Stomach (tissue), 4 donors: ENCODE results near the gene ERRFI1.

Experiments
- CTCF ChIP-seq, 7 experiments: fragments of 450-650 bp in 4 of 7; fragments of 200-600 bp in 3 of 7; sonication (generic) in 3 of 7; IDR thresholded peaks; one replicate each; pipeline ENCODE4 v1.5.1; 2016 to 2019; ENCODE audit warnings: antibody characterized with exemption in 7 of 7, control low read depth in 2 of 7, mild to moderate bottlenecking in 1 of 7
- EP300 ChIP-seq: sonication (generic); formaldehyde crosslinking; IDR thresholded peaks from one replicate; pipeline ENCODE4 v1.6.1; 2017; ENCODE audit warnings: antibody characterized with exemption

- TF ChIP-seq CTCF (IDR thresholded peaks at IDR 0.05) = no peak
- TF ChIP-seq EP300 = no peak
Observed at GRCh38 chr1:7973086-7973485, 53.0 kb downstream of the ERRFI1 start.
